ENCODE measurements around the gene ZYX. TPM values are rescaled to one million over a fixed set of nuclear protein-coding genes. Genes with fewer than 3 reads are reported as not detected.
"Not testable (repeated sequence)": the region's sequence is repeated elsewhere in the genome, so short reads cannot be mapped to it uniquely, and the experiment has no call there.

Gene ZYX
- total RNA-seq, 2 experiments from 2014 or later = 137 to 140 TPM

GRCh38 chr7:143417734-143418383, 36.7 kb downstream of the ZYX start:
- H3K27me3 Mint-ChIP-seq = no peaks in the 10 kb centered on the region
- H3K36me3 Mint-ChIP-seq = peaks cover 4% of the 10 kb centered on the region
- ChIA-PET CTCF (interaction anchor here (0.6 to 4.3 kb wide), 18 partner anchors 9 to 416 kb away, joined by 3 to 64 read pairs (median 4); partner anchors contain the start of gene EPHA1), POLR2A (no interaction called here)
- intact Hi-C loops (cut with micrococcal nuclease) = loop anchor here (2.0 to 5.0 kb wide), 3 partner anchors 37 to 411 kb away; partner anchors contain the start of gene ZYX
- peaks cover 6% of the 10 kb centered on the region for H3K9me3 Mint-ChIP-seq
- no peak overlapping the region for H3K27ac Mint-ChIP-seq
- H3K4me3 Mint-ChIP-seq = no peak overlapping the region
- peaks cover 2% of the 10 kb centered on the region for H3K4me1 Mint-ChIP-seq (ENCODE audit: low read depth)
- DNase-seq = no peak

- no peak overlapping the region for H3K27ac Mint-ChIP-seq
- intact Hi-C loops (cut with micrococcal nuclease) = loop anchor here (5.0 kb wide), 2 partner anchors 107 to 412 kb away; no protein-coding TSS in a partner anchor
- POLR2A ChIA-PET = interaction anchor here (0.6 kb wide), 1 partner anchor 492 kb away, joined by 4 read pairs; no protein-coding TSS in a partner anchor
- H3K27me3 Mint-ChIP-seq = no peaks in the 10 kb centered on the region
- no peak for DNase-seq
- H3K36me3 Mint-ChIP-seq = peaks cover 4% of the 10 kb centered on the region
- peaks cover 2% of the 10 kb centered on the region for H3K4me1 Mint-ChIP-seq (ENCODE audit: low read depth)
- H3K9me3 Mint-ChIP-seq = peaks cover 6% of the 10 kb centered on the region
- CTCF ChIA-PET = interaction anchor here (0.6 to 4.3 kb wide), 3 partner anchors 39 to 179 kb away, joined by 4 to 64 read pairs (median 4); no protein-coding TSS in a partner anchor
- no peak overlapping the region for H3K4me3 Mint-ChIP-seq
Measured at GRCh38 chr7:143418681-143419458, 37.7 kb downstream of the ZYX start.

GRCh38 chr7:143419880-143420279, 38.7 kb downstream of the ZYX start:
- Mint-ChIP-seq H3K27me3 (no peaks in the 10 kb centered on the region), H3K4me3 (no peak overlapping the region), H3K36me3 (peaks cover 4% of the 10 kb centered on the region), H3K9me3 (peaks cover 6% of the 10 kb centered on the region), H3K27ac (no peak overlapping the region), H3K4me1 (ENCODE audit: low read depth) (peaks cover 2% of the 10 kb centered on the region)
- intact Hi-C loops (cut with micrococcal nuclease) = loop anchor here (5.0 kb wide), 2 partner anchors 108 to 413 kb away; no protein-coding TSS in a partner anchor
- no peak for DNase-seq
- CTCF ChIA-PET = no interaction called here
- POLR2A ChIA-PET = no interaction called here

- H3K9me3 Mint-ChIP-seq; H3K4me3 Mint-ChIP-seq; H3K36me3 Mint-ChIP-seq; H3K4me1 Mint-ChIP-seq (ENCODE audit: low read depth); intact Hi-C loops (cut with micrococcal nuclease); DNase-seq; H3K27ac Mint-ChIP-seq; H3K27me3 Mint-ChIP-seq: not testable (repeated sequence)
- ChIA-PET POLR2A (interaction anchor here (0.6 kb wide), 2 partner anchors 133 to 180 kb away, joined by 3 read pairs; no protein-coding TSS in a partner anchor), CTCF (interaction anchor here (0.8 kb wide), 1 partner anchor 14 kb away, joined by 4 read pairs; no protein-coding TSS in a partner anchor)
Measured at GRCh38 chr7:143420624-143421023, 39.5 kb downstream of the ZYX start.

GRCh38 chr7:143422033-143422432, 40.9 kb downstream of the ZYX start:
- no peak overlapping the region for H3K27ac Mint-ChIP-seq
- CTCF ChIA-PET = interaction anchor here (1.5 kb wide), 1 partner anchor 207 kb away, joined by 3 read pairs; no protein-coding TSS in a partner anchor
- H3K4me3 Mint-ChIP-seq = no peak overlapping the region
- no peaks in the 10 kb centered on the region for H3K27me3 Mint-ChIP-seq
- H3K9me3 Mint-ChIP-seq = peaks cover 6% of the 10 kb centered on the region
- H3K36me3 Mint-ChIP-seq = peaks cover 4% of the 10 kb centered on the region
- intact Hi-C loops (cut with micrococcal nuclease) = no loop called here
- DNase-seq = no peak
- peaks cover 5% of the 10 kb centered on the region for H3K4me1 Mint-ChIP-seq (ENCODE audit: low read depth)
- POLR2A ChIA-PET = no interaction called here

GRCh38 chr7:143424476-143424875, 43.3 kb downstream of the ZYX start:
- H3K9me3 Mint-ChIP-seq; H3K27ac Mint-ChIP-seq; DNase-seq; intact Hi-C loops (cut with micrococcal nuclease); CTCF ChIA-PET; H3K4me3 Mint-ChIP-seq; H3K4me1 Mint-ChIP-seq (ENCODE audit: low read depth); H3K36me3 Mint-ChIP-seq; H3K27me3 Mint-ChIP-seq: not testable (repeated sequence)
- POLR2A ChIA-PET = interaction anchor here (0.6 kb wide), 1 partner anchor 12 kb away, joined by 3 read pairs; no protein-coding TSS in a partner anchor

GRCh38 chr7:143426479-143427142, 45.5 kb downstream of the ZYX start:
- no peak overlapping the region for H3K27ac Mint-ChIP-seq
- ChIA-PET POLR2A (no interaction called here), CTCF (interaction anchor here (0.6 to 1.5 kb wide), 3 partner anchors 9 to 41 kb away, joined by 3 to 4 read pairs (median 4); no protein-coding TSS in a partner anchor)
- H3K9me3 Mint-ChIP-seq = no peaks in the 10 kb centered on the region
- H3K27me3 Mint-ChIP-seq = no peaks in the 10 kb centered on the region
- H3K4me1 Mint-ChIP-seq (ENCODE audit: low read depth) = peaks cover 5% of the 10 kb centered on the region
- peaks cover 2% of the 10 kb centered on the region for H3K36me3 Mint-ChIP-seq
- no peak for DNase-seq
- intact Hi-C loops (cut with micrococcal nuclease) = no loop called here
- H3K4me3 Mint-ChIP-seq = no peak overlapping the region

- peaks cover 5% of the 10 kb centered on the region for H3K4me1 Mint-ChIP-seq (ENCODE audit: low read depth)
- no peak overlapping the region for H3K27ac Mint-ChIP-seq
- H3K27me3 Mint-ChIP-seq = no peaks in the 10 kb centered on the region
- POLR2A ChIA-PET = no interaction called here
- H3K4me3 Mint-ChIP-seq = no peak overlapping the region
- DNase-seq = no peak
- H3K36me3 Mint-ChIP-seq = no peaks in the 10 kb centered on the region
- no peaks in the 10 kb centered on the region for H3K9me3 Mint-ChIP-seq
- CTCF ChIA-PET = no interaction called here
- intact Hi-C loops (cut with micrococcal nuclease) = no loop called here
Measured at GRCh38 chr7:143429770-143430698, 48.9 kb downstream of the ZYX start.

GRCh38 chr7:143431109-143431508, 50.0 kb downstream of the ZYX start:
- intact Hi-C loops (cut with micrococcal nuclease) = no loop called here
- peaks cover 5% of the 10 kb centered on the region for H3K4me1 Mint-ChIP-seq (ENCODE audit: low read depth)
- H3K27me3 Mint-ChIP-seq = no peaks in the 10 kb centered on the region
- ChIA-PET POLR2A (no interaction called here), CTCF (interaction anchor here (1.3 kb wide), 1 partner anchor 191 kb away, joined by 4 read pairs; no protein-coding TSS in a partner anchor)
- H3K9me3 Mint-ChIP-seq = no peaks in the 10 kb centered on the region
- no peak for DNase-seq
- no peaks in the 10 kb centered on the region for H3K36me3 Mint-ChIP-seq
- H3K4me3 Mint-ChIP-seq = no peak overlapping the region
- H3K27ac Mint-ChIP-seq = no peak overlapping the region

GRCh38 chr7:143433759-143434158, 52.6 kb downstream of the ZYX start:
- H3K27ac Mint-ChIP-seq = no peak overlapping the region
- no peaks in the 10 kb centered on the region for H3K36me3 Mint-ChIP-seq
- no peak for DNase-seq
- intact Hi-C loops (cut with micrococcal nuclease) = no loop called here
- H3K4me1 Mint-ChIP-seq (ENCODE audit: low read depth) = peaks cover 17% of the 10 kb centered on the region
- no peaks in the 10 kb centered on the region for H3K27me3 Mint-ChIP-seq
- H3K4me3 Mint-ChIP-seq = no peak overlapping the region
- ChIA-PET CTCF (interaction anchor here (1.2 kb wide), 1 partner anchor 230 kb away, joined by 3 read pairs; no protein-coding TSS in a partner anchor), POLR2A (no interaction called here)
- H3K9me3 Mint-ChIP-seq = no peaks in the 10 kb centered on the region

- Mint-ChIP-seq H3K9me3 (no peaks in the 10 kb centered on the region), H3K4me3 (no peak overlapping the region), H3K27ac (no peak overlapping the region), H3K36me3 (no peaks in the 10 kb centered on the region), H3K27me3 (no peaks in the 10 kb centered on the region), H3K4me1 (ENCODE audit: low read depth) (peaks cover 19% of the 10 kb centered on the region)
- DNase-seq = no peak
- CTCF ChIA-PET = interaction anchor here (0.7 to 2.7 kb wide), 5 partner anchors 14 to 303 kb away, joined by 3 to 6 read pairs (median 3); no protein-coding TSS in a partner anchor
- intact Hi-C loops (cut with micrococcal nuclease) = no loop called here
- POLR2A ChIA-PET = no interaction called here
Measured at GRCh38 chr7:143434660-143435059, 53.5 kb downstream of the ZYX start.

All from activated CD4-positive, alpha-beta memory T cell treated with anti-CD3 and anti-CD28 coated beads for 36 hours (primary cell).